ENCODE results near the gene CPNE8. TPM values are rescaled to one million over a fixed set of nuclear protein-coding genes. Genes with fewer than 3 reads are reported as not detected.

The CPNE8 gene
- total and polyA plus RNA-seq, 10 of the 15 experiments (the other 5 are each of a cell fraction or from before 2014, with no cell fraction given) = 11.3 to 38.4 (median 18.9) TPM

GRCh38 chr12:38949363-38949762, 44.0 kb upstream of the CPNE8 start:
- 82% methylated on average over 2 of the region's 2 CpGs for WGBS (ENCODE audit: insufficient coverage, insufficient replicate concordance, low lambda C conversion rate, missing lambda C conversion rate)
- intact Hi-C loops (cut with micrococcal nuclease; ENCODE audit: unreplicated experiment) = no loop called here
- no TSS peak for BruUV-seq (replicated peaks)

More at GRCh38 chr12:38949363-38949762, 44.0 kb upstream of the CPNE8 start:
- POLR2A ChIA-PET = no interaction called here
- Histone ChIP-seq H3K27me3 (replicated peaks in 1 of 2; ENCODE audit: control insufficient read depth in 2 of 2, insufficient read depth in 2 of 2, low read length in 1 of 2) (no peaks in the 10 kb centered on the region), H3K4me2 (ENCODE audit: control insufficient read depth, insufficient read depth) (no peak overlapping the region), H4K20me1 (ENCODE audit: control insufficient read depth, insufficient read depth) (no peaks in the 10 kb centered on the region), H2AFZ (ENCODE audit: control insufficient read depth, low read depth, low read length) (no peak overlapping the region), H3K36me3 (ENCODE audit: control insufficient read depth in 2 of 2, insufficient read depth in 2 of 2, low read length in 1 of 2) (no peaks in the 10 kb centered on the region), H3K9ac (ENCODE audit: control insufficient read depth, insufficient read depth, low read length) (no peak overlapping the region), H3K9me3 (replicated peaks; ENCODE audit: control insufficient read depth, insufficient read depth, low read length) (no peaks in the 10 kb centered on the region), H3K27ac (ENCODE audit: control insufficient read depth, insufficient read depth) (no peak overlapping the region), H3K79me2 (ENCODE audit: control insufficient read depth, insufficient read depth, low read length) (no peaks in the 10 kb centered on the region), H3K4me1 (ENCODE audit: control insufficient read depth, insufficient read depth, low read length) (no peaks in the 10 kb centered on the region), H3K4me3 (no peak overlapping the region)
- RAD21 ChIA-PET (ENCODE audit: unreplicated experiment) = no interaction called here
- TF ChIP-seq MTA3 (IDR thresholded peaks at IDR 0.05; ENCODE audit: borderline replicate concordance, low read length) = no peak
- TF ChIP-seq JUND (IDR thresholded peaks at IDR 0.05; ENCODE audit: low read depth, low read length) = no peak
- no peak for TF ChIP-seq BMI1 (IDR thresholded peaks at IDR 0.05; ENCODE audit: borderline replicate concordance)
- TF ChIP-seq KLF5 (IDR thresholded peaks at IDR 0.05; ENCODE audit: partially characterized antibody) = no peak
- TF ChIP-seq JUNB (IDR thresholded peaks at IDR 0.05) = no peak
- no peak for TF ChIP-seq ATF2 (IDR thresholded peaks at IDR 0.05; ENCODE audit: low read length)
- no peak for TF ChIP-seq RAD21 (IDR thresholded peaks at IDR 0.05; ENCODE audit: insufficient read depth, low read depth, low read length)
- TF ChIP-seq USF1 (IDR thresholded peaks at IDR 0.05; ENCODE audit: borderline replicate concordance, extremely low read length, insufficient read depth, low read depth, low read length) = no peak
- TF ChIP-seq FOXK2 (IDR thresholded peaks at IDR 0.05) = no peak
- TF ChIP-seq, protein P1, sequence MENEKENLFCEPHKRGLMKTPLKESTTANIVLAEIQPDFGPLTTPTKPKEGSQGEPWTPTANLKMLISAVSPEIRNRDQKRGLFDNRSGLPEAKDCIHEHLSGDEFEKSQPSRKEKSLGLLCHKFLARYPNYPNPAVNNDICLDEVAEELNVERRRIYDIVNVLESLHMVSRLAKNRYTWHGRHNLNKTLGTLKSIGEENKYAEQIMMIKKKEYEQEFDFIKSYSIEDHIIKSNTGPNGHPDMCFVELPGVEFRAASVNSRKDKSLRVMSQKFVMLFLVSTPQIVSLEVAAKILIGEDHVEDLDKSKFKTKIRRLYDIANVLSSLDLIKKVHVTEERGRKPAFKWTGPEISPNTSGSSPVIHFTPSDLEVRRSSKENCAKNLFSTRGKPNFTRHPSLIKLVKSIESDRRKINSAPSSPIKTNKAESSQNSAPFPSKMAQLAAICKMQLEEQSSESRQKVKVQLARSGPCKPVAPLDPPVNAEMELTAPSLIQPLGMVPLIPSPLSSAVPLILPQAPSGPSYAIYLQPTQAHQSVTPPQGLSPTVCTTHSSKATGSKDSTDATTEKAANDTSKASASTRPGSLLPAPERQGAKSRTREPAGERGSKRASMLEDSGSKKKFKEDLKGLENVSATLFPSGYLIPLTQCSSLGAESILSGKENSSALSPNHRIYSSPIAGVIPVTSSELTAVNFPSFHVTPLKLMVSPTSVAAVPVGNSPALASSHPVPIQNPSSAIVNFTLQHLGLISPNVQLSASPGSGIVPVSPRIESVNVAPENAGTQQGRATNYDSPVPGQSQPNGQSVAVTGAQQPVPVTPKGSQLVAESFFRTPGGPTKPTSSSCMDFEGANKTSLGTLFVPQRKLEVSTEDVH (IDR thresholded peaks at IDR 0.05; ENCODE audit: low read depth, partially characterized antibody) = no peak
- no peak for TF ChIP-seq HCFC1 (IDR thresholded peaks at IDR 0.05; ENCODE audit: low read length)
- no peak for TF ChIP-seq POLR2AphosphoS5 (IDR thresholded peaks at IDR 0.05; ENCODE audit: low read length)
- TF ChIP-seq MXI1 (IDR thresholded peaks at IDR 0.05; ENCODE audit: low read depth, low read length) = no peak
- TF ChIP-seq SMARCA5 (IDR thresholded peaks at IDR 0.05) = no peak
- no peak for TF ChIP-seq TCF3 (IDR thresholded peaks at IDR 0.05; ENCODE audit: borderline replicate concordance, insufficient read depth, low read depth, low read length)
- no peak for TF ChIP-seq HDAC6 (IDR thresholded peaks at IDR 0.05; ENCODE audit: unreplicated experiment)
- CTCF ChIA-PET = interaction anchor here (1.0 kb wide), 1 partner anchor 155 kb away, joined by 3 read pairs; no protein-coding TSS in a partner anchor
- ATAC-seq (no peak), DNase-seq (ENCODE audit: low read depth, low spot score) (no peak), FAIRE-seq (no peak)
- in situ Hi-C loops (cut with MboI) = no loop called here
- SMC1A ChIA-PET (ENCODE audit: uncharacterized antibody, unreplicated experiment) = no interaction called here
